ENCODE results near the gene MDP1.
"Not testable (repeated sequence)": the region's sequence is repeated elsewhere in the genome, so short reads cannot be mapped to it uniquely, and the experiment has no call there.

Gene MDP1

DNA sequence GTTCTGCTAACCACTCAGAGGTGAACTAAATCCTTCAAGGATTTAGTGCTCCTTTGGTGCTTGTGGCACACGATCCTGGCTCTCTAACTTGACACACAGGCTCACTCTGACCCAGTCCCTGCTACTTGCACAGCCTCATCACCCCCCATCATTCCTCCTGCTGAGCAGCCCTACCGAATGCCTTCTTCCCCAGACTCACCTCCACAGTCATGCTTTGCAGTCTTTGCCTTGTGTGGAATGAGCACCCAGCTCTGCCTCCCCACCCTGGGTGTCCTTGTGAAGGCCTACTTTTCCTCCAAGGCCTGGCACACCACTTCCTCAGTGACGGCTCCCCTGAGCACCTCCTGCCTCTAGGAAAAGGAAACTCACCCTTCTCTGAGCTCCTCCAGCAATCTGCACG lies 34.5 kb upstream of the MDP1 start:
- no peak for DNase-seq (ENCODE audit: low read depth)

DNA sequence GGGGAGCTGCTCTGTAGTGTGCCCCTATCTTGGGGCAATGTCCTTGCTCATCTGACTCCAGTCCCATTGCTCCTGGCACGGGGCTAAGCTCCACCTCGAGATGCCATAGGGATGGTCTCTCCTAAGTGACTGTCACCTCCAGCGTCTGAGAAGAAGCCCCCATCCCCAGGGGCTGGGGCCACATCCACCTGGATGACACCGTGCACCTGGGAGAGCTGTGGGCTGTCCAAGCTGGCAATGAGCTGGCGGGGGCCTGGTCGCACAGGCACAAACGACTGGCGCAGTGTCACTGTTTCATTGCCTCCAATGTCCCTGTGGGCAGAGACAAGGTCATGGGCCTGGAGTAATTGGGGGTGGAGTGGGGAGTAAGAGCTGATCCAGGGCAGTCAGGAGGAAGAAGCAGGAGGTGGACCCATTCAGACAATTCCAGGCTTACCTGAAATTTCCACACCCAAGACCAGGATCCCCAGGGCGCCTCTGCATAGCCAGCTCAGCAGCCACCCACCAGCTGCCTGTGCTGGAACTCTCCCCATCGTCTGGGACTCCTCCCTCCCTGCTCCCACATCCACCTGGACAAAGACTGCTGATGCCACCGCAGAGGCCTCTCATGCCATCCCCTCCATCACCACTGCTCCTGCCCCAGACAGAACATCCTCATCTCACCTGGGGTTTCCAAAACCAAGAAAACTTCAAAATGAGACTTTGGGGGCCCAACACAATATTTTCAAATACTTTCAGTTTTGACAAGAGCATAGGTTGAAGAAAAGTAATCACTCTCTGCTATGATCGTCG lies 33.6 kb upstream of the MDP1 start:
- DNase-seq (ENCODE audit: low read depth) = no peak

DNA sequence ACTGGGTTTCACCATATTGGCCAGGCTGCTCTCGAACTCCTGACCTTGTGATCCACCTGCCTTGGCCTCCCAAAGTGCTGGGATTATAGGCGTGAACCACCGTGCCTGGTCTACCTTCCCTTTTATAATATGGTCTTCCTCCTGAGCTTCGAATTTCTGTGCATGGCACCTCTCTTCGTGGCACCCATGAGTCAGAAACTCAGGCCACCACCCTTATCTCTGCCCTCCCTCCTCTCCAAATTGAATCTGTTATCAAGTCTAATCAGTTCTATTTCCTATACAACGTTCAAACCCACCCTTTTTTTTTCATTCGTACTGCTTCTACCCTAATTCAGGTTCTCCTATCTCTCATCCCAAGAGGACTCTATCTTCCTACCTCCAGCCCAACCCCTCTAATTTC lies 31.6 kb upstream of the MDP1 start:
- DNase-seq (ENCODE audit: low read depth) = no peak

DNA sequence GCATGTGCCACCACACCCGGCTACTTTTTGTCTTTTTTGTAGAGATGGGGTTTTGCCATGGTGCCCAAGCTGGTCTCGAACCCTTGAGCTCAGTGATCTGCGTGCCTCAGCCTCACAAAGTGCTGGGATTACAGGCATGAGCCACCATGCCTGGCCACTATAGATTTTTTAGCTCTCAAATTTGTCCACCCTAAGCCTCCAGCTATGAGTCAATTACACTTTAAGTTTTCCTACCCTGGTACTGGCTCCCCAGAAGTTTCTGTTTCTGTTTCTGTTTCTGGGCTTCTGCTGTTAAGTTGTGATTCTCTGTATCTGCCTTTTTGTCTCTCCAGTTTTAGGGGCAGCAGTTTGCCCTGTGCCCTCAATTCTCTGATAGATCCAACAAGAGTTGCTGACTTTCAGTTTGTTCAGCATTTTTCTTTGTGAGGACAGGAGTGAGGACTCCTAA lies 30.9 kb upstream of the MDP1 start:
- DNase-seq (ENCODE audit: low read depth) = peak; percentile 41

DNA sequence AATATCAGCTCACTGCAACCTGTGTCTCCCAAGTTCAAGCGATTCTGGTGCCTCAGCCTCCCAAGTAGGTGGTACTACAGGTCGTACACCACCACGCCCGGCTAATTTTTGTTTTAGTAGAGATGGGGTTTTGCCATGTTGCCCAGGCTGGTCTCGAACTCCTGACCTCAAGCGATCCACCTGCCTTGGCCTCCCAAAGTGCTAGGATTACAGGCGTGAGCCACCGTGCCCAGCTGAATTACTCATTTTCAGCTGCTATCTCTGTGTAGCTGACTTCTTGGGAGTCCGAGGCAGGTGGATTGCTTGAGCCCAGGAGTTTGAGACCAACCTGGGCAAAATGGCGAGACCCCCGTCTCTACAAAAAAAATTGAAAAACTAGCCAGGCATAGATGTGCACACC lies 29.5 kb upstream of the MDP1 start:
- not testable (repeated sequence) for DNase-seq (ENCODE audit: low read depth)

DNA sequence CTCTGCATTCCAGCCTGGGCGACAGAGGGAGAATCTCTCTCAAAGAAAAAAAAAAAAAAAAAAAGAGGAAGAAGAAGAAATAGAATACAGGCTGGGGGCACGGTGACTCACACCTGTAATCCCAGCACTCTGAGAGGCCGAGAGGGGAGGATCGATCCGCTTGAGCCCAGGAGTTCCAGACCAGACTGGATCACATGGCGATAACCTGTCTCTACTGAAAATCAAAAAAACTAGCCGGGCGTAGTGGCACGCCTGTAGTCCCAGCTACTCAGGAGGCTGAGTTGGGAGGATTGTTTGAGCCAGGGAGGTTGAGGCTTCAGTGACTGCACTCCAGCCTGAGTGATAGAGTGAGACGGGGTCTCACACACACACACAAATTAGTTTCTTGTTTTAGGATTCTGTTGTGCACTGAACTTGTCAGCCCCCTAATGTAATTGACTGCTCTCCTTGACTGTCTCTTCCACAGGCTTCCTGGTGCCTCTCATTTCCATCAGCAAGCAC lies 27.5 kb upstream of the MDP1 start:
- DNase-seq (ENCODE audit: low read depth) = peak; percentile 49

DNA sequence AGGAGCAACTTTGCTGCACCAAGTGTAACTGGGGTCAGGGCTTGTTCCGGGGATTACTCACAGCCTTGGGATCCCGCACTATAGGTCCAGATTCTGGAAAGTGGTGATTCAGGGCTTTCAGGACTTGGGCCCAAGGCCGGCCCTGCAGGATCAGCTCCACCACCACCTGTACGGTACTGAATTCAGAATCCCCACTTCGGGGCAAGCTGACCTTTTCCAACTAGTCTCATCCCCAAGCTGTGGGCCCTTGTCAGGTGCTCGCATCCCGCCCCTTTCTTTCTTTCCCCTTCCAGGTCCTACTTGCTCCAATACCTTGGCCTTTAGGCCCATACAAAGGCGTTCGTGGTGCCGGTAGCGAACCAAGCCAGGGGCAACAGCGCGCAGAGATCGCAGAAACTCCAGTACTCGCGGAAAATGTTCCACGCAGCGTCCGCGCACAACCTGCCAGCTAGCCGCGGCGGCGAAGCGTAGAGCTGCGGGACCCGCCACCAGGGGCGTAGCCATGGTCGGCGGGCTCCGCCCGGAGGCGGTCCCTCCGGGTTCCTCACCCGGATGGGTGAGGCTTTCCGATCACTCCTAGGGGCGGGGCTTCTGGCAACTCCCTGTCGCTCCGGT lies 26.1 kb upstream of the MDP1 start:
- peak; percentile 95 for DNase-seq (ENCODE audit: low read depth)

DNA sequence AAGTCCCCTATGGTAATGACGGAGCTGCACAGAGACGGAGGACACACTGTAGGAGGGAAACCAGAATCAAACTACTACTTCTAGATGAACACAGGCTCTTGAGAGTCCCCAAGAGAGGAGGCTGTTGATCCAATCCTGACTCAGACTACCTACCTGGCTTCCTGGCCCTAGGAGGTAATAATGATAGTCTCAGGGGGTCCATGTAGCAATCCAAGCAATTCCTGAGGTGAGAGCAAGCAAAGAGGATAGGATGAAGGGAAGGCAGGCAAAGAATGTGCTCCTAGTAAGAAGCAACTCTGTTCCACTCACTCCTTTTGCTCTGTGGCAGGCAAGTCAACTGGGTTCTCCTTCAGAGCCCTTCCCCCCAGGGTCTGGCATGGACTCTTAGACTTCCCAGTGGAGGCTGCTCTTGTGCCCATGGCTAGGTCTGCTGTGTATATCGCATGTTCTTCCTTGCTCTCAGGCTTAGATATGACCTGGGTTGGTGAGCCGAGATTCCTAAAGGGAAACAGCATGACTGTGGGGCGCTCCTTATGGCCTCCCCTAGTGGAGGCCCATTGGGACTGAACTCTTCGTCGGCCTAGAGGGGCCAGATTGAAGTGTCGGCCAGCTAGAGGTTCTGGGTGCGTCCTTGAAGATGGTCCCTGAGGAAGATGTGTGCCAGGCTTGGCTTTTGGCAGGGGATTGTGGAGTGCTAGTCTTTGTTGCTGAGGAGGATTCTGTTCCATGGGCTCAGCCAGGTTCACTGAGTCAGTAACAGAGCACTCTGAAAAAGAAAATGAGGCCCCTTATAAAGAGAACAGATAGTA lies 24.4 kb upstream of the MDP1 start:
- DNase-seq (ENCODE audit: low read depth) = no peak

DNA sequence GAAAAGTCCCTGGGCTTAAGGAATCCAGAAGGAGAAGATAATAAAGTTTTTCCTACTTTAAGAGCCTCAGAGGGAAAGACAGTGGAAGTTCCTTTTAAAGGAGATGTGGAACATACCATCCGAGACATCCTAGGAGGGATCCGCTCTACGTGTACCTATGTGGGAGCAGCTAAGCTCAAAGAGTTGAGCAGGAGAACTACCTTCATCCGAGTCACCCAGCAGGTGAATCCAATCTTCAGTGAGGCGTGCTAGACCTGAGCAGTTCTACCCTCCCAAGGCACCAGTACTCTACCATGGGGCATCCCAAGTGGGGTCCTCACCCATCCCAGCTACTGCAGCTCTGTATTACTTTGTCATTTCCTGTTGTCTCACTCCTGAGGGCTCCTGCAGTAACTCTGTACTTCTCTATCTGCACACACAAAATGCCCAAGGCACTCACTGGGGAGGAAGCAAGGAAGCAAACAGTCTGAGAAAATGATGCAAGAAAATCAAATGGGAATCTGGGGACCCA lies 22.7 kb upstream of the MDP1 start:
- DNase-seq (ENCODE audit: low read depth) = peak; percentile 61

DNA sequence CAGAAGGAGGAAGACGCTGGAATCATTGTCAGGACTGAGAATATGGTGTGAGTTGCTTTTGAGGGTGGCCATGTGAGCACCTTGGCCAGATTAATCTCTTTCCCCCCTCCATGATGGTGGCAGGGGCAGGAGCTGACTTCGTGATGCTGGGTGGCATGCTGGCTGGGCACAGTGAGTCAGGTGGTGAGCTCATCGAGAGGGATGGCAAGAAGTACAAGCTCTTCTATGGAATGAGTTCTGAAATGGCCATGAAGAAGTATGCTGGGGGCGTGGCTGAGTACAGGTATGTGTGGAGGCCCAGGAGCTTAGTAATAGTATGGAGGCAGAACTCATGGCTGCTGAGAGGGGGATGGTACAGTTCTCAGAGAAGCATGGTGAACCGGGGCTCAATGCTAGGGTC lies 22.3 kb upstream of the MDP1 start:
- peak; percentile 36 for DNase-seq (ENCODE audit: low read depth)

DNA sequence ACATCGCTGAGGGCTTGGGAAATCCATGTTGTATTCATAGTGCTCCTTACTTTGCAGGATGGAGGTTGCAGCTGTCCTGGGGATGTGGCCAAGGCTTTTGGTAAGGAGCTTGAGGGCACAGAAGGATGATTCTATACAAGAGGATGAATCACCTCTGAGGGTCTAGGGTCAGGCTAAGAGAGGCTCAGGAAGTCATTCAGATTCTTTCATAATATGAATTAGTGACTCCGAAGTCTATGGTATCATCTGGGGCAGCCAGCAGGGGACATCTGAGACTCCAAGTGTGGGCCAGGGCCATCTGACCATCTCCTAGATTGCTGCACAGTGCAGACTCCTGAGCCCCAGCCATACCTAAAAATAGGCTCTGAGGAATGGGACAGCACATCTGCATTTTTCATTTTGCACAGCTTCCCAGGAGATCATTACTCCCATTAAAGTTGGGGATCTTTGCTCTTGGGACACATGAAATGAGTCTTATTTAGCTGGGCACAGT lies 21.6 kb upstream of the MDP1 start:
- DNase-seq (ENCODE audit: low read depth) = peak; percentile 55

DNA sequence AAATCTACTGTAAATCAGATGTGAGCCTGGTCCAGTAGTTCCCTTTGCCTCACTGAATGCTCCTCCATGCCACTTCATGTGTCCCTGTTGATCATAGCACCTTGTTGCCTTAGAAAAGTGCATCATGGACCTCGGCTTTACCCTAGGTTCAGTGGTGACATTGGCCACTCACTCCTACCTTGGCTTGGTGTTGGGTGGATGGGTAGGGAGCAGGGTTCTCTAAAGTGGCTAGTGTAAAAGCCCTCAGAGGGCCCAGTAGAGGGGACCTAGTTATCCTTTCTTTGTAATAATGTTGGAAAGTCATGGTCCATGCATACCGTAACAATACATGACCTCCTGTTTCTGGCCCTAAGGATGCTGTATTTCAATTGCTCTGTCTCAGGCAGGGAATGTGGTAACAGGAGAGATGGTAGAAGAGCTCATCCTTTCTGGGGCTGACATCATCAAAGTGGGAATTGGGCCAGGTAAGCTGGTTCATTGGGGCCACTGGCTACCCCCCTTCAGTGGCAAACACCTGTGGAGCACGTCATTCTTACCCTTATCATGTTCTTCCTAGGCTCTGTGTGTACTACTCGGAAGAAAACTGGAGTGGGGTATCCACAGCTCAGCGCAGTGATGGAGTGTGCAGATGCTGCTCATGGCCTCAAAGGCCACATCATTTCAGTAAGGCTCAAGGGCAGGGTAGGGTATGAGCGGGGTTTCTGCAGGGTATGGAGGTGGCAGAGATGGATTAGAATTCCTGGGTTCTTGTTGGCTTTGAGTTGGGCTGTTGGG lies 21.0 kb upstream of the MDP1 start:
- DNase-seq (ENCODE audit: low read depth) = no peak

DNA sequence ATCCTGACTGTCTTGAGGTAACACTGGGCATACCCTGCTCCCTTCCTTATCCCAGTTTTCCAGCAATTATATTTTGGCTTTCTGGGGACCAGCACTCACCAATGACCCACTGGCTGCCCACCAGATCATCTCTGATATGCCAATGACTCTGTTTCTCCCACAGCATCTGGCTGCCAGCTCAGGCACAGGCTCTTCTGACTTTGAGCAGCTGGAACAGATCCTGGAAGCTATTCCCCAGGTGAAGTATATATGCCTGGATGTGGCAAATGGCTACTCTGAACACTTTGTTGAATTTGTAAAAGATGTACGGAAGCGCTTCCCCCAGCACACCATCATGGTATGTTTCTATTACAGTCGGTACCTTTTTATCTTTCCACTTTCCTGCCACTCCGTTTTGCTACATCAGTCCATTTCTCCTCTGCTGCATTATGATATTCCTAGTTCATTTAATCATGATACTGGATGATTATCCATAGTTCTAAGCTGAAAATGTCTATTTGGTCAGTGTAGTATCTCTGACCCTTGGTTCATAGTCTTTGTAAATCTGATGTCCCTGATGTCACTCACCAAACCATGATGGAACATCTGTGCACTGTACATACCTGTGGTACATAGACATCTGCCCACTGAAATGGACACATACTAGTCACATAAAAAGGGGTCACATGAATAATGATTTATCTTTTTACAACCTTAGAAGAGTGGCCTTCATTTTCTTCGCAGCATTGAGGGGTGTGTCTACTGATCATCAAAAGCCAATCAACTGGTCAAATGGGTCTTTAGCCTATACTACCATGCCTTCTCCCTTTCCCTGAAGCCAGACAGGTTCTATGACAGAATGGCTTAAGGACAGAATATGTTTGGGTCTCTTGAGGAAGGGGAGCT lies 20.2 kb upstream of the MDP1 start:
- DNase-seq (ENCODE audit: low read depth) = no peak

DNA sequence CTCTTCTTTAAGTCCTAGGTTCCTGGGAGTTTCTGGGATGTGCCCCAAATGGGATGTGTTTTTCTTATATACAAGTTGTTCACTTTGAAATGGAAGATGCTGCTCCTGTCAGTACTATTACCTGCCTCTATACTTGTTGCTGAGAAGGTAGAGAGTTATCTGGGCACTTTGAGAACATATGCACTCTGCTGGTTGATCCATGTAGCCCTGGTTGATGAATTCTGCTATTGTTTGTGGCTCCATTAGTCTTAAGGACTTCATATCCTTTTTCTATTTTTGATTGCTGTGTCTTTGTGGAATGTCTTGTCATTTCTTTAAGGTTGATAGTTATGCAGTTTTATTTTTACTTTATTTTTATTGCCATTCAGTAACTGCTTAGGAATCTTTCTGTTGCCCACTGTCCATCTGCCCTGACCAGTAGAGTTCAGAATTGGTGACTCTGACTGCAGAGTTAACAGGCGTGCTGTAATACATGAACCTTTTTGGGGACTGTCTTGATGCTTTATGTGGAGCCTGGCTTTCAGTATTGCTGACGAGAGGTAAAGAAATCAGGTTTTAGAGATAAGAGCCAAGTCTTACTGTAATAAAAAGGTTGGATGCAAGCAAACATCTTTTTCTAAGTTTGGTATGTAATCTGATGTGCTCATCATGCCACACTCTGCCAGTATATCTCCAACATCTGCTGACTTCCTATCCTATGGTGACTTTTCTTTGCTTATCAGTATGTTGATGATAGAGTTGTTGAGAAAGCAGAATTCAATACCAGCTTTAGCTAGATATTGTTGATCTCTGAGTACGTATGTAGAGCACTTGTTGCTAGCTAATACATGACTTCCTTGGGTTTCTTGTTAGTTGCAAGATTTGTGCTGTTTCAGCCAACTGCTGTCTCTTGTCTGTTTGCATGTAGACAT lies 18.5 kb upstream of the MDP1 start:
- no peak for DNase-seq (ENCODE audit: low read depth)

DNA sequence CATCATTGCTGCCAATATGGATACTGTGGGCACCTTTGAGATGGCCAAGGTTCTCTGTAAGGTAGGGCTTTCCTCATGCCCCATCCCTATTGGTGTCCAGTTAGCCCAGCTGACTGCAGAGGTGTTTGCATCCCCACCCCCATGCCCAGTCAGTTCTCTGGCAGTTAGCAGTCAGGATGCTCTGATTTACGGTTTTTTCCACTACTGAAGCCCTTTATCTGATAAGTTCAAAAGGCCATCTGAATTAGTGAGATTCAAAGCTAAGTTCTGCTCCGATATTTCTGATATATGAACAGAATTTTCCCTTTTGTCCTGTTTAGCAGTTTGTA lies 17.6 kb upstream of the MDP1 start:
- no peak for DNase-seq (ENCODE audit: low read depth)

DNA sequence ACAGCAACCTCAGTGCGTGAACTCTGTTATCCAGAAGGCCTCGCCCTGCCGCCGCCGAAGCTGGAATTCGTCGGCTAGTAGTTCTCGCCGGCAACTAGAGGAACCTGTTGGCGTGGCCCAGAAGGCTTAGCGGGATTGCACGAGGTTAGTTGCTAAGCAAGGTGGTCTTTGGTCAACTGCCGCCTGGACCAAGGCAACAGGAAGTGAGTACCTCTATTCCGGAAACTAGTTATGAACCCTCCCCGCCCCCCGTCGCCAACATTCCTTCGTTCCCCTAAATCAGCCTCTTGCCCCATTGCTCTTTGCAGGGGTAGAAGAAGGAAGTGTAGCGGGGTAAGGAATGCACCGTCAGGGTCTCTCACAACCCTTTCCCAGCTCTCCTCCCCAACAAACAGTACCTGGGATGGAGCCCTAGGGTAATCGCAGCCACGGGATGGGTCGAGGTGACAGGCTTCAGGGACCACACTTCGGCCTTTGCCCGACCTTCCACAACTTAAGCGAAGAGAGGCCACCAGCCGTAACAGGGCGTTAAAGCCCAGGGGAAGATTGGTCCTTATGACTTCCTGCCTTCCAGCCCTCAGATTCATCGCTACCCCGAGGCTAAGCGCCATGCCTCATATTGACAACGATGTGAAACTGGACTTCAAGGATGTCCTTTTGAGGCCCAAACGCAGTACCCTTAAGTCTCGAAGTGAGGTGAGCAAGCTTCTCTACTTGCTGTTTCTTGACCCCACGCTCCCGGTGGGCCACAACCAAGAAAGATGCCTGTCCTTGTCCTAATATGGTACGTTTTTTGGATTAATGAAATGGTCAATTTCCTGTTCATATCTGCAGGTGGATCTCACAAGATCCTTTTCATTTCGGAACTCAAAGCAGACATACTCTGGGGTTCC lies 17.0 kb upstream of the MDP1 start, which contains the start of gene GMPR2:
TSS of gene GMPR2 (plus strand) at position 285 of the 893 bp plus-strand sequence. CDS start at position 610, 325 bp downstream.
- peak; percentile 39 for DNase-seq (ENCODE audit: low read depth)

DNA sequence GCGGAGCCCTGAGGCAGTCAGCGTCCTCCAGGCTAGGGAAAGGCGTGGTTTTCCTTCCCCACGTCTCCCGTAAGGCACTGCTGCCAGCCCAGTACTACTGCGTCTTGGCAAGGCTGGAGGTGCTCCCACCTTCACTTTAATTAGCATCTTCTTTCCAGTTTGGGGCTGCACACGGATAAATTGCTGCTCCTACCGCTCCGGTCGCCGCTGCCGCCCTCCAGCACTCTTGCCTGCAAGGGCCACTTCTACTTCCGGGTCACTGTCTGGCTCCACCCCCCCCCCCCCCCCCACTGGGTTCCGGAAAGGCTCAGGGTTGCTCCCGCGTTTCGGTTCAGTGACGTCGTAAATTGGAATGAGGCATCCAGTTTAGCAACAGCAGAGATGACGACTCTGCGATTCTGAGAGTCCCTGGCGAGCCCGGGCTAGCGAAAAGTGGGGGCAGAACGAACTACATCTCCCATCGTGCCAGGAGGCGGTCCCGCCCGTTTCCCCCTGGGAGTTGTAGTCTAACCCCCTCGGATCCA lies 16.3 kb upstream of the MDP1 start, which contains the start of gene NEDD8:
TSS of gene NEDD8 (minus strand) at position 247 of the 524 bp plus-strand sequence. CDS start at position 147, 100 bp downstream.
- DNase-seq (ENCODE audit: low read depth) = peak; percentile 97

Data from ELR (cell line).